Hepatocyte (in vitro differentiated cells): ENCODE measurements around the gene TNNI3K. TPM values are rescaled to one million over a fixed set of nuclear protein-coding genes. Genes with fewer than 3 reads are reported as not detected.

ENCODE experiments used
- DNase-seq: peaks from one replicate; pipeline ENCODE4 v3.0.0-alpha.2; 2016; ENCODE audit warnings: low spot score
- H2AFZ ChIP-seq: fragments of 200-600 bp; sonication (generic); 2 replicates; pipeline ENCODE4 v1.6.0; 2016; ENCODE audit warnings: antibody characterized with exemption, mild to moderate bottlenecking
- H3K27ac ChIP-seq: fragments of 200-600 bp; sonication (generic); 2 replicates; pipeline ENCODE4 v1.5.1; 2016; ENCODE audit warnings: mild to moderate bottlenecking
- H3K27me3 ChIP-seq: fragments of 200-600 bp; sonication (generic); 2 replicates; pipeline ENCODE4 v1.6.1; 2016
- H3K36me3 ChIP-seq: fragments of 200-600 bp; sonication (generic); replicated peaks from 2 replicates; pipeline ENCODE4 v1.5.1; 2016; ENCODE audit warnings: low read depth; ENCODE audit not compliant: insufficient read depth
- H3K4me1 ChIP-seq: fragments of 200-600 bp; sonication (generic); 2 replicates; pipeline ENCODE4 v1.5.1; 2016; ENCODE audit warnings: mild to moderate bottlenecking, moderate library complexity; ENCODE audit not compliant: insufficient read depth
- H3K4me2 ChIP-seq: fragments of 200-600 bp; sonication (generic); 2 replicates; pipeline ENCODE4 v1.6.0; 2016
- H3K4me3 ChIP-seq: fragments of 200-600 bp; sonication (generic); 2 replicates; pipeline ENCODE4 v1.5.1; 2016; ENCODE audit warnings: mild to moderate bottlenecking
- H3K79me2 ChIP-seq: fragments of 200-600 bp; sonication (generic); 2 replicates; pipeline ENCODE4 v1.6.0; 2017; ENCODE audit warnings: mild to moderate bottlenecking
- H3K9me2 ChIP-seq: fragments of 200-600 bp; sonication (generic); replicated peaks from 2 replicates; pipeline ENCODE4 v1.6.0; 2017; ENCODE audit warnings: mild to moderate bottlenecking; ENCODE audit not compliant: insufficient read depth
- H3K9me3 ChIP-seq: fragments of 200-600 bp; sonication (generic); 2 replicates; pipeline ENCODE4 v1.5.1; 2016; ENCODE audit warnings: low read depth, mild to moderate bottlenecking
- H4K20me1 ChIP-seq: fragments of 200-600 bp; sonication (generic); 2 replicates; pipeline ENCODE4 v1.6.0; 2016; ENCODE audit warnings: mild to moderate bottlenecking; ENCODE audit not compliant: insufficient read depth, poor library complexity, severe bottlenecking
- CTCF ChIP-seq: fragments of 200-600 bp; sonication (generic); IDR thresholded peaks from 2 replicates; pipeline ENCODE4 v1.5.1; 2016; ENCODE audit warnings: antibody characterized with exemption, mild to moderate bottlenecking; ENCODE audit not compliant: poor library complexity
- EZH2 ChIP-seq: fragments of 200-600 bp; sonication (generic); IDR thresholded peaks from 2 replicates; pipeline ENCODE4 v1.6.1; 2016; ENCODE audit warnings: antibody characterized with exemption, mild to moderate bottlenecking, borderline replicate concordance
- EZH2phosphoT487 ChIP-seq: fragments of 200-600 bp; sonication (generic); IDR thresholded peaks from one replicate; pipeline ENCODE4 v1.6.1; 2018; ENCODE audit warnings: antibody characterized with exemption, mild to moderate bottlenecking, low read depth, moderate library complexity; ENCODE audit not compliant: unreplicated experiment, severe bottlenecking
- WGBS: methylation state at CpG from one replicate; pipeline ENCODE4 v1.1.6; 2016; ENCODE audit warnings: low lambda C conversion rate; ENCODE audit errors: missing lambda C conversion rate; 5-methylcytosine and 5-hydroxymethylcytosine counted together
- polyA plus RNA-seq: library from polyadenylated mRNA; unstranded; fragments of >200 nt; fragmentation: Nextera tagmentation; extraction: Ambion mirVana; gene quantifications from 2 replicates; pipeline ENCODE4 v1.2.1, GENCODE V29; 2016
- total RNA-seq: library from RNA; depleted of rRNA; stranded (reverse); fragments of >200 nt; gene quantifications from 2 replicates; pipeline ENCODE4 v1.2.3, GENCODE V29; 2014

Gene TNNI3K
- total and polyA plus RNA-seq, 2 experiments from 2014 or later = not detected

GRCh38 chr1:74549932-74550331 is 314.7 kb downstream of the TNNI3K start:
- no peak for DNase-seq
- no peaks in the 10 kb centered on the region for H3K79me2 ChIP-seq
- no peaks in the 10 kb centered on the region for H3K36me3 ChIP-seq
- no peaks in the 10 kb centered on the region for H4K20me1 ChIP-seq
- H2AFZ ChIP-seq = no peak overlapping the region
- TF ChIP-seq EZH2 (no peak), EZH2phosphoT487 (no peak), CTCF (no peak)
- WGBS = 96% methylated on average over 2 of the region's 2 CpGs
- H3K27ac ChIP-seq = no peak overlapping the region
- no peaks in the 10 kb centered on the region for H3K4me1 ChIP-seq
- no peaks in the 10 kb centered on the region for H3K27me3 ChIP-seq
- H3K4me2 ChIP-seq = no peak overlapping the region
- no peak overlapping the region for H3K4me3 ChIP-seq
- H3K9me2 ChIP-seq = no peaks in the 10 kb centered on the region
- no peaks in the 10 kb centered on the region for H3K9me3 ChIP-seq

GRCh38 chr1:74570797-74571492 is 335.8 kb downstream of the TNNI3K start:
- Histone ChIP-seq H3K79me2 (no peaks in the 10 kb centered on the region), H4K20me1 (no peaks in the 10 kb centered on the region), H3K27ac (no peak overlapping the region), H3K4me2 (no peak overlapping the region), H2AFZ (no peak overlapping the region), H3K4me1 (no peaks in the 10 kb centered on the region), H3K4me3 (no peak overlapping the region), H3K9me3 (no peaks in the 10 kb centered on the region), H3K9me2 (no peaks in the 10 kb centered on the region), H3K36me3 (no peaks in the 10 kb centered on the region), H3K27me3 (no peaks in the 10 kb centered on the region)
- TF ChIP-seq EZH2phosphoT487 = no peak
- no peak for TF ChIP-seq CTCF
- no peak for DNase-seq
- WGBS = 59% methylated on average over 14 of the region's 14 CpGs

- no peaks in the 10 kb centered on the region for H3K27me3 ChIP-seq
- TF ChIP-seq EZH2 (no peak), CTCF (no peak), EZH2phosphoT487 (no peak)
- no peaks in the 10 kb centered on the region for H3K9me2 ChIP-seq
- H2AFZ ChIP-seq = no peak overlapping the region
- WGBS = 81% methylated on average over 8 of the region's 8 CpGs
- H4K20me1 ChIP-seq = no peaks in the 10 kb centered on the region
- no peaks in the 10 kb centered on the region for H3K36me3 ChIP-seq
- no peak overlapping the region for H3K27ac ChIP-seq
- no peak overlapping the region for H3K4me3 ChIP-seq
- H3K4me2 ChIP-seq = no peak overlapping the region
- no peak for DNase-seq
- no peaks in the 10 kb centered on the region for H3K4me1 ChIP-seq
- no peaks in the 10 kb centered on the region for H3K9me3 ChIP-seq
- no peaks in the 10 kb centered on the region for H3K79me2 ChIP-seq
These were observed 336.3 kb downstream of the TNNI3K start for GRCh38 chr1:74571493-74571800.

GRCh38 chr1:74571891-74572290 is 336.7 kb downstream of the TNNI3K start:
- no peak overlapping the region for H3K4me2 ChIP-seq
- no peaks in the 10 kb centered on the region for H3K4me1 ChIP-seq
- no peak overlapping the region for H2AFZ ChIP-seq
- H3K27ac ChIP-seq = no peak overlapping the region
- H3K9me2 ChIP-seq = no peaks in the 10 kb centered on the region
- H3K4me3 ChIP-seq = no peak overlapping the region
- WGBS = 80% methylated on average over 6 of the region's 6 CpGs
- no peaks in the 10 kb centered on the region for H3K79me2 ChIP-seq
- no peak for TF ChIP-seq CTCF
- TF ChIP-seq EZH2phosphoT487 = no peak
- no peak for TF ChIP-seq EZH2
- H3K9me3 ChIP-seq = no peaks in the 10 kb centered on the region
- DNase-seq = no peak
- no peaks in the 10 kb centered on the region for H4K20me1 ChIP-seq
- no peaks in the 10 kb centered on the region for H3K36me3 ChIP-seq
- H3K27me3 ChIP-seq = no peaks in the 10 kb centered on the region
